ENCODE measurements around the gene ASCC1.
"Not testable (repeated sequence)": the region's sequence is repeated elsewhere in the genome, so short reads cannot be mapped to it uniquely, and the experiment has no call there.

ASCC1 gene

GRCh38 chr10:72167118-72167517, 49.0 kb downstream of the ASCC1 start:
- no peak for DNase-seq

DNA sequence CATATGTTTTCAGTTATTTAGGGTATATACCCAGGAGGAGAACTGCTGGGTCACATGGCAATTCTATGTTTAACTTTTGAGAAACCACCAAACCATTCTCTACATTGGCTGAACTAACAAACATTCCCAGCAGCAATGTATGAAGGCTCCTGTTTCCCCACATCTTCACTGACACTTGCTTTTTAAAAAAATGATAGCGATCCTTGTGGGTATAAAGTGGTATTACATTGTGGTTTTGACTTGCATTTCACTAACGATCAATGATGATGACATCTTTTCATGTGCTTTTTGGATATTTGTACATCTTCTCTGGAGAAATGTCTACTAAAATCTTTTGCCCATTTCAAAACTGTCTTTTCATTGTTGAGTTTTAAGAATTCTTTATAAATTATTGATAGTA, 51.5 kb downstream of the ASCC1 start:
- peak; percentile 34 for DNase-seq

GRCh38 chr10:72162978-72163377, 53.1 kb downstream of the ASCC1 start:
- no peak for DNase-seq

- no peak for DNase-seq
Measured at GRCh38 chr10:72158176-72158575, 57.9 kb downstream of the ASCC1 start.

- no peak for DNase-seq
Measured at GRCh38 chr10:72156223-72156622, 59.9 kb downstream of the ASCC1 start.

DNA sequence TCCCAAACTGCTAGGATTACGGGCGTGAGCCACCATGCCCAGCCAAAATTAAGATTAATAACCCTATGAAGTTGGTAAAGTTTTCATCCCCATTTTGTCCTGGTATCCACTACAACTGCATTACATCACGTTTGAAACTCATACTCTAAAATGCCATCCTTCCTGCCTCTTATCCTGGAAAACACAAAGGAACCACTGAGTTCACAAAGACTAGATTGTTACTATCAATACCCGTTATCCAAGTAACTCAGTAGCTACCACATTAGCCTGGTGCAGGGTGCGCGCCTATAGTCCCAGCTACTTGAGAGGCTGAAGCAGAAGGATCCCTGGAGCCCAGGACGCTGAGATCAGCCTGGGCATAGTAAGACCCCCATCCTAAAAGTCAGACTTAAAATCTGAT, 63.8 kb downstream of the ASCC1 start:
- DNase-seq = no peak

DNA sequence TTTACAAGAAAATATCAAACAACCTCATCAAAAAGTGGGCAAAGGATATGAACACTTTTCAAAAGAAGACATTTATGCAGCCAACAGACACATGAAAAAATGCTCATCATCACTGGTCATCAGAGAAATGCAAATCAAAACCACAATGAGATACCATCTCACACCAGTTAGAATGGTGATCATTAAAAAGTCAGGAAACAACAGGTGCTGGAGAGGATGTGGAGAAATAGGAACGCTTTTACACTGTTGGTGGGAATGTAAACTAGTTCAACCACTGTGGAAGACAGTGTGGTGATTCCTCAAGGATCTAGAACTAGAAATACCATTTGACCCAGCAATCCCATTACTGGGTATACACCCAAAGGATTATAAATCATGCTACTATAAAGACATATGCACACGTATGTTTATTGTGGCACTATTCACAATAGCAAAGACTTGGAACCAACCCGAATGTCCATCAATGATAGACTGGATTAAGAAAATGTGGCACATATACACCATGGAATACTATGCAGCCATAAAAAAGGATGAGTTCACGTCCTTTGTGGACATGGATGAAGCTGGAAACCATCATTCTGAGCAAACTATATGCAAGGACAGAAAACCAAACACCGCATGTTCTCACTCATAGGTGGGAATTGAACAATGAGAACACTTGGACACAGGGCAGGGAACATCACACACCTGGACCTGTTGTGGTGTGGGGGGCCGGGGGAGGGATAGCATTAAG, 65.2 kb downstream of the ASCC1 start:
- not testable (repeated sequence) for DNase-seq

DNA sequence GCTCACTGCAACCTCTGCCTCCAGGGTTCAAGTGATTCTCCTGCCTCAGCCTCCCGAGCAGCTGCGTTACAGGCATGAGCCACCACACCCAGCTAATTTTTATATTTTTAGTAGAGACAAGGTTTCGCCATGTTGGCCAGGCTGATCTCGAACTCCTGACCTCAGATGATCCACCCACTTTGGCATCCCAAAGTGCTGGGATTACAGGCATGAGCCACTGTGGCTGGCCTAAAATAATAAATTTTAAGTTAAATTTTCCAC, 68.8 kb downstream of the ASCC1 start:
- DNase-seq = not testable (repeated sequence)

GRCh38 chr10:72146559-72147323, 69.3 kb downstream of the ASCC1 start:
- DNase-seq = no peak

GRCh38 chr10:72146071-72146470, 70.0 kb downstream of the ASCC1 start:
- DNase-seq = no peak

GRCh38 chr10:72145657-72146056, 70.4 kb downstream of the ASCC1 start:
- DNase-seq = no peak

- DNase-seq = no peak
Measured at GRCh38 chr10:72140850-72141249, 75.2 kb downstream of the ASCC1 start.

DNA sequence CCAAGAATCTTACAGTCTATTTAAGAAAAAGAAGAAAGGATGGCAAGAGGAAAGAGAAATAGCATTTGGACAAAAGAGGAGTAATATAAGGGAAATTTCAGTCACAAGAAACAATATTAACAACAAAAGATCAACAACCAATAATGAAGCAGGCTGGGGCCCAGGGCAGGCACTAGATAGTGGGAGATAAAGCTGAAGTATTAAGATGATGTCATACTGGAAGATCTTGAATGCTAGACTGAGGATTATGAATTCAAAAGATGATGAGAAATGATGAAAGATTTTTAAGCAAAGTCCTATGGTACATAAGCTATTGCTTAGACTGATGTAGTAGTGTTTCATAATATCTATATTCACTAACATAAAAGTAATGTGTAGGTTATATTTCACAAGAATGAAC, 75.9 kb downstream of the ASCC1 start:
- DNase-seq = no peak

GRCh38 chr10:72137583-72137982, 78.5 kb downstream of the ASCC1 start:
- no peak for DNase-seq

GRCh38 chr10:72136225-72136624, 79.9 kb downstream of the ASCC1 start:
- not testable (repeated sequence) for DNase-seq

GRCh38 chr10:72134785-72135767, 81.0 kb downstream of the ASCC1 start:
- DNase-seq = no peak

GRCh38 chr10:72133517-72133916, 82.6 kb downstream of the ASCC1 start:
- DNase-seq = no peak

- DNase-seq = no peak
Measured at GRCh38 chr10:72132854-72133253, 83.2 kb downstream of the ASCC1 start.

DNA sequence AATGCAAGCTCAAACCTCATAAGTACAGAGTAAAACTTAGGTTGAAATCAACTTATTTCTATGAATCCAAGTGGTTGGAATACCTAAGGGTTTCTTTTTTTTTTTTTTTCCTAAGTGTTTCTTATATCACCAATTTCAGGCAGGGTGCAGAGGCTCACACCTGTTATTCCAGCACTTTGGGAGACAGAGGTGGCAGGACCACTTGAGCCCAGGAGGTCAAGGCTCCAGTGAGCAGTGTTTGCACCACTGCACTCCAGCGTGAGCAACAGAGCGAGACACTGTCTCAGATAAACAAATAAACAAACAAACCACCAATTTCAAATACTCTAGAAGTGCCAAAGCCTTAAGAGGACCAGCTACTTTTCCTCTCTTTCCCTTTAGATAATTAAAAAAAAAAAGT, 88.5 kb downstream of the ASCC1 start:
- DNase-seq = no peak

DNA sequence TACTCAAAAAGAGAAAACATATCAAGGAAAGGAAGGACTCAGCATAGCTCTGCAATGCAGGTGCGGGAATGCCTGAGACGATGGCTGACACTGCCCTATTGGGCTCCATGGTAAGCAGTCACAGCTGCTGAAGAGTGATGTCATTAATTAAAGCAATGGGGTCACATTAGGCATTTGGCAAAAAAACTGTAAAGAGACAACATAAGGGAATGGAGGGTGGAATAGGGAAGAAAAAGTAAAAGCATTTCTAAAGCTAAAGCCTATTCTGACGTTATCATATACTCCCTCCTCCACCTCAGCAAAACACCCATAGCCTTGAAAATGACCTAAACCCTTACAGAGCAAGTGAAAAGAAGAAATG, 89.2 kb downstream of the ASCC1 start:
- no peak for DNase-seq

DNA sequence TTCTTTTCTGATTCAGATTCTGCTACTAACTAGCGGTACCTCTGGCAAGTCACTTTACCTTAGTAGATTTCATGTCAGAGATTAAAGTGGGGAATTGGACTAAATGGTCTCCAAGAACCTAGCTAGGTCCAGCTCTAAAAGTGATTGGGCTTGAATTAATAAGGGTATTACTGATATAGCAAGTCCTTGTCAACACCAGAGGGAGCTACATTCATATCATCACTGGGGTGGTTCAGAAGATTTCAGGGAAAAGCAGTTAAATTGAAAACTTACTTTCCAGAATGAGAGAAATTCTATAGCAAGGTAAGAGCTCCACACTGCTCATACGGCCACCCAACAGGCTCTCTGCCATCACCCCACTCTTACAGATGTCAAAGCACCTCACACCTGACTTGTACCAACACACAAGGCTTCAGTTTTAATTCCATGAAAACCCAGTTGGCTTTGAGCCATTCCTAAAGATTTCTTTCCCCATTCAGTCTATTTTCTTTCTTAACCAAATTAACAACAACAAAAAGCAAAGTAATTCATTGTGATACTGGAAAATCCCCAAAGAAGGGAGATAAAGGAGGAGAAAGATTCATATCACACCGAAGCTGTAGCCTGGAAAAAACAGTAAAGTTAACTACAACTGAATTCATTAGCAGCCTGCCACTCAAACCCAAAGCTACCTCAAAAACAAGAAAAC, 89.7 kb downstream of the ASCC1 start:
- DNase-seq = peak; percentile 50

DNA sequence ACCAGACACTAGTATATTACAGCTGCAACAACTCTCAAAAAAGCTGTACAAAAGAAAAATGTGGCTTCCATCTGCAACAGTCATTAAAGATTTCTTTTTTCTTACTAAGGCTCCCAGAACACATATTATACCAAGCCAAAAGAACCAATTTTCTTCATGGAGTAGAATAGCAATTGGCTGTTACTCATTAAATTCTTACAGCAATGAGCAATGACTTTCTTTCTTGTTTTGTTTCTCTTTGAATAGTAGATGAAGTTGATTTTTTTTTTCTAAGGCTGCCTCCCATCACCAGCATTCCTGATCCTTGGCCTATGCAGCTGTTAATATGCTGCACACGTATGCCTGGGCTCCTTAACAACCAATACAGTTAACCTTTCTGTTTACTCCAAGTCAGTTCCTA, 91.1 kb downstream of the ASCC1 start:
- DNase-seq = no peak

DNA sequence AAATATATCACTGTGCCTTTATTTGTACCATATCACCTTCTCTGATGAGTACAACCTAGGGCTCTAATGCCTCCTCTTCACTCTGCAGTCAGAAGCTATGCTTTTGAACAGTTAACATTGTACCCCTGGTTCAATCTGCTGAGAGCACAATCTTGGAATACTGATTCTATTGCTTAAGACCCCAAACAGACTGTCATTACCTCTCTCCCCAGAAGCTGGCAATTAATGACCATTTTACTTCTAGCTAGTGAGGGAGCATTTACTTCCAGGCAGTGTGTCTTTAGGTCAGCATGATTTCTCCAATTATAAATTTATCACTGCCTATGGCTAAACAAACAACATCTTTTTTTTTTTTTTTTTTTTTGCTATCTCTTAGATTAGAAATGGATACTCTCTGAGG, 91.7 kb downstream of the ASCC1 start:
- DNase-seq = no peak

All from CD4-positive, alpha-beta T cell treated with Interleukin-10 for 1 hour (primary cell).